Measurements from ENCODE around the gene VDR. TPM values are rescaled to one million over a fixed set of nuclear protein-coding genes. Genes with fewer than 3 reads are reported as not detected.

The VDR gene
- total and polyA plus RNA-seq, 2 donors (not counting 1 experiment from before 2014, with no cell fraction given) = 0.37 to 0.42 TPM

GRCh38 chr12:47832263-47832933, 72.4 kb downstream of the VDR start:
- DNase-seq (peak; percentile 63), ATAC-seq (ENCODE audit: low read depth) (peak; percentile 84)
- Histone ChIP-seq H3K27me3 (replicated peaks in 1 of 4; ENCODE audit: control extremely low read depth in 1 of 4, control insufficient read depth in 3 of 4, insufficient read depth in 4 of 4, low read length in 3 of 4) (no peaks in the 10 kb centered on the region), H3K36me3 (replicated peaks in 1 of 2; ENCODE audit: control extremely low read depth in 1 of 2, control insufficient read depth in 1 of 2, extremely low read depth in 1 of 2, insufficient read depth in 2 of 2, low read length in 1 of 2) (no peaks in the 10 kb centered on the region), H3K4me2 (replicated peaks; ENCODE audit: low read depth, low read length, poor library complexity, severe bottlenecking) (peak overlapping the region; percentile 51), H3K9me3 (ENCODE audit: control extremely low read depth in 1 of 3, control insufficient read depth in 2 of 3, insufficient read depth in 1 of 3, low read length in 2 of 3) (no peaks in the 10 kb centered on the region), H3K79me2 (ENCODE audit: control insufficient read depth, insufficient read depth, low read length) (no peaks in the 10 kb centered on the region), H3K27ac (ENCODE audit: low read length in 2 of 2) (peak overlapping the region; percentile 38 to 58), H3K4me3 (ENCODE audit: control extremely low read depth in 1 of 5, extremely low read depth in 1 of 5, insufficient read depth in 1 of 5, low read depth in 2 of 5, low read length in 4 of 5) (no peak overlapping the region), H3K4me1 (ENCODE audit: control insufficient read depth in 2 of 2, insufficient read depth in 2 of 2, low read length in 2 of 2) (peaks cover 49 to 60% of the 10 kb centered on the region in 2 donors), H3K9ac (ENCODE audit: low read length) (peak overlapping the region; percentile 3), H4K20me1 (ENCODE audit: control insufficient read depth, insufficient read depth, low read length, poor library complexity, severe bottlenecking) (no peaks in the 10 kb centered on the region), H2AFZ (ENCODE audit: insufficient read depth, low read depth, low read length, poor library complexity, severe bottlenecking) (peak overlapping the region; percentile 50)
- TF ChIP-seq EZH2 (IDR thresholded peaks at IDR 0.05; ENCODE audit: borderline replicate concordance, insufficient read depth, low read depth, low read length, poor library complexity, severe bottlenecking) (no peak), CTCF (IDR thresholded peaks at IDR 0.05) (no peak)
- ChIA-PET POLR2A (interaction anchor here (0.8 to 10.4 kb wide), 11 partner anchors 8 to 1563 kb away, joined by 3 to 264 read pairs (median 3); partner anchors contain the start of genes HDAC7, RPAP3 and SLC38A1), CTCF (interaction anchor here (0.8 to 23.8 kb wide), 8 partner anchors 9 to 120 kb away, joined by 3 to 1203 read pairs (median 160); partner anchors contain the start of genes ENDOU, HDAC7, RPAP3 and SLC48A1)
- peak overlapping the region; percentile 97 for H3K27ac Mint-ChIP-seq
- WGBS (ENCODE audit: insufficient coverage) = 55% methylated on average over 9 of the region's 13 CpGs
- peak overlapping the region; percentile 74 for H3K4me3 Mint-ChIP-seq
- H3K27me3 Mint-ChIP-seq = no peaks in the 10 kb centered on the region
- intact Hi-C loops (cut with micrococcal nuclease) = loop anchor here (1.0 to 10.0 kb wide), 4 partner anchors 12 to 332 kb away; no protein-coding TSS in a partner anchor
- H3K4me1 Mint-ChIP-seq = peaks cover 65% of the 10 kb centered on the region
- no peaks in the 10 kb centered on the region for H3K9me3 Mint-ChIP-seq (ENCODE audit: insufficient read depth)

GRCh38 chr12:47829584-47829983, 75.2 kb downstream of the VDR start:
- intact Hi-C loops (cut with micrococcal nuclease) = no loop called here
- Histone ChIP-seq H3K27ac (ENCODE audit: low read length in 2 of 2) (no peak overlapping the region), H3K4me3 (ENCODE audit: control extremely low read depth in 1 of 5, extremely low read depth in 1 of 5, insufficient read depth in 1 of 5, low read depth in 2 of 5, low read length in 4 of 5) (no peak overlapping the region), H3K36me3 (replicated peaks in 1 of 2; ENCODE audit: control extremely low read depth in 1 of 2, control insufficient read depth in 1 of 2, extremely low read depth in 1 of 2, insufficient read depth in 2 of 2, low read length in 1 of 2) (no peaks in the 10 kb centered on the region), H3K27me3 (replicated peaks in 1 of 4; ENCODE audit: control extremely low read depth in 1 of 4, control insufficient read depth in 3 of 4, insufficient read depth in 4 of 4, low read length in 3 of 4) (no peaks in the 10 kb centered on the region), H3K9ac (ENCODE audit: low read length) (no peak overlapping the region), H2AFZ (ENCODE audit: insufficient read depth, low read depth, low read length, poor library complexity, severe bottlenecking) (no peak overlapping the region), H3K79me2 (ENCODE audit: control insufficient read depth, insufficient read depth, low read length) (no peaks in the 10 kb centered on the region), H3K9me3 (ENCODE audit: control extremely low read depth in 1 of 3, control insufficient read depth in 2 of 3, insufficient read depth in 1 of 3, low read length in 2 of 3) (no peaks in the 10 kb centered on the region), H4K20me1 (ENCODE audit: control insufficient read depth, insufficient read depth, low read length, poor library complexity, severe bottlenecking) (no peaks in the 10 kb centered on the region), H3K4me2 (replicated peaks; ENCODE audit: low read depth, low read length, poor library complexity, severe bottlenecking) (no peak overlapping the region), H3K4me1 (ENCODE audit: control insufficient read depth in 2 of 2, insufficient read depth in 2 of 2, low read length in 2 of 2) (peaks cover 25 to 35% of the 10 kb centered on the region in 2 donors)
- H3K27ac Mint-ChIP-seq = no peak overlapping the region
- H3K4me1 Mint-ChIP-seq = peaks cover 52% of the 10 kb centered on the region
- TF ChIP-seq EZH2 (IDR thresholded peaks at IDR 0.05; ENCODE audit: borderline replicate concordance, insufficient read depth, low read depth, low read length, poor library complexity, severe bottlenecking) = no peak
- no peak for TF ChIP-seq CTCF (IDR thresholded peaks at IDR 0.05)
- ChIA-PET CTCF (interaction anchor here (3.6 to 23.8 kb wide), 4 partner anchors 8 to 87 kb away, joined by 16 to 1203 read pairs (median 248); partner anchors contain the start of genes HDAC7 and SLC48A1), POLR2A (interaction anchor here (0.9 kb wide), 1 partner anchor 21 kb away, joined by 3 read pairs; no protein-coding TSS in a partner anchor)
- no peaks in the 10 kb centered on the region for H3K9me3 Mint-ChIP-seq (ENCODE audit: insufficient read depth)
- DNase-seq (no peak), ATAC-seq (ENCODE audit: low read depth) (no peak)
- no peaks in the 10 kb centered on the region for H3K27me3 Mint-ChIP-seq
- H3K4me3 Mint-ChIP-seq = no peak overlapping the region
- WGBS (ENCODE audit: insufficient coverage) = 62% methylated on average over 2 of the region's 4 CpGs
